HEK293 (cell line): ENCODE data around the gene TMEM167B.

Experiments
- CTCF ChIA-PET: fragments of 350-600 bp; formaldehyde crosslinking; extraction: SDS; loops from one replicate; lab custom pipeline; 2021; ENCODE audit warnings: antibody characterized with exemption; lab: Yijun Ruan, JAX
- POLR2A ChIA-PET: fragments of 300-600 bp; formaldehyde crosslinking; extraction: SDS; loops from one replicate; lab custom pipeline; 2020; ENCODE audit warnings: antibody characterized with exemption, inconsistent platforms; lab: Yijun Ruan, JAX
- H3K27ac ChIP-seq: fragments of 200-500 bp; sonication (Bioruptor generic); 2 replicates; pipeline ENCODE4 v1.5.1; 2014; ENCODE audit warnings: low read depth, low read length, control low read depth, inconsistent platforms; ENCODE audit errors: extremely low read depth
- H3K36me3 ChIP-seq, 2 experiments: fragments of 200-500 bp in 1 of 2; sonication (Bioruptor generic) in 1 of 2; 1 replicate in 1 of 2; 2 replicates in 1 of 2; pipeline ENCODE4 v1.5.1; 2014 to 2017; ENCODE audit warnings: inconsistent platforms in 2 of 2, low read length in 2 of 2; ENCODE audit not compliant: control insufficient read depth in 2 of 2, insufficient read depth in 1 of 2
- H3K4me1 ChIP-seq: fragments of 200-500 bp; sonication (Bioruptor generic); 2 replicates; pipeline ENCODE4 v1.5.1; 2014; ENCODE audit warnings: mild to moderate bottlenecking, low read length, inconsistent platforms; ENCODE audit not compliant: control insufficient read depth, insufficient read depth
- H3K4me3 ChIP-seq: 2 replicates; pipeline ENCODE4 v1.5.1; 2011; ENCODE audit warnings: low read depth, mild to moderate bottlenecking, control low read depth, low read length, moderate library complexity
- H3K9me3 ChIP-seq: fragments of 200-500 bp; sonication (Bioruptor generic); 2 replicates; pipeline ENCODE4 v1.5.1; 2014; ENCODE audit warnings: low read depth, low read length, inconsistent platforms; ENCODE audit not compliant: control insufficient read depth, insufficient read depth
- ELK4 ChIP-seq: IDR thresholded peaks from 2 replicates; pipeline ENCODE4 v1.6.1; 2011; ENCODE audit warnings: mild to moderate bottlenecking, low read depth, low read length, borderline replicate concordance
- GFI1B ChIP-seq: fragments of 450-650 bp; formaldehyde crosslinking; IDR thresholded peaks from 2 replicates; pipeline ENCODE4 v1.5.1; 2016; ENCODE audit warnings: missing biosample characterization, missing genetic modification characterization
- OSR2 ChIP-seq: fragments of 450-650 bp; formaldehyde crosslinking; IDR thresholded peaks from 2 replicates; pipeline ENCODE4 v1.5.1; 2016; ENCODE audit warnings: missing biosample characterization, missing genetic modification characterization
- PATZ1 ChIP-seq: fragments of 450-650 bp; formaldehyde crosslinking; IDR thresholded peaks from 2 replicates; pipeline ENCODE4 v1.5.1; 2016; ENCODE audit warnings: missing biosample characterization, missing genetic modification characterization
- PBX3 ChIP-seq: sonication (generic); formaldehyde crosslinking; IDR thresholded peaks from 2 replicates; pipeline ENCODE4 v1.8.1; 2022; ENCODE audit warnings: mild to moderate bottlenecking, moderate library complexity, missing genetic modification reagents
- PRDM1 ChIP-seq: fragments of 450-650 bp; formaldehyde crosslinking; IDR thresholded peaks from 2 replicates; pipeline ENCODE4; 2016; ENCODE audit warnings: missing biosample characterization, missing genetic modification characterization
- PRDM10 ChIP-seq: fragments of 450-650 bp; formaldehyde crosslinking; IDR thresholded peaks from 2 replicates; pipeline ENCODE4 v1.5.1; 2016; ENCODE audit warnings: missing biosample characterization, missing genetic modification characterization
- ZBTB17 ChIP-seq: fragments of 450-650 bp; formaldehyde crosslinking; IDR thresholded peaks from 2 replicates; pipeline ENCODE4 v1.5.1; 2016; ENCODE audit warnings: missing biosample characterization, missing genetic modification characterization
- ZBTB8A ChIP-seq: fragments of 450-650 bp; formaldehyde crosslinking; IDR thresholded peaks from 2 replicates; pipeline ENCODE4 v1.5.1; 2016; ENCODE audit warnings: missing biosample characterization, missing genetic modification characterization
- ZFP37 ChIP-seq: fragments of 450-650 bp; formaldehyde crosslinking; IDR thresholded peaks from 2 replicates; pipeline ENCODE4 v1.5.1; 2016; ENCODE audit warnings: missing biosample characterization, missing genetic modification characterization
- ZNF2 ChIP-seq: fragments of 450-650 bp; formaldehyde crosslinking; IDR thresholded peaks from 2 replicates; pipeline ENCODE4 v1.5.1; 2016; ENCODE audit warnings: missing biosample characterization, missing genetic modification characterization
- ZNF426 ChIP-seq: fragments of 450-650 bp; formaldehyde crosslinking; IDR thresholded peaks from 2 replicates; pipeline ENCODE4 v1.5.1; 2017; ENCODE audit warnings: missing biosample characterization, missing genetic modification characterization, mild to moderate bottlenecking, inconsistent platforms, moderate library complexity
- ZNF518A ChIP-seq: fragments of 450-650 bp; formaldehyde crosslinking; conservative IDR thresholded peaks from 2 replicates; pipeline ENCODE4 v1.5.1; 2016; ENCODE audit warnings: low read depth, missing biosample characterization, missing genetic modification characterization
- ZNF561 ChIP-seq: fragments of 450-650 bp; IDR thresholded peaks from 2 replicates; pipeline ENCODE4 v1.5.1; 2018; ENCODE audit warnings: missing biosample characterization, missing genetic modification characterization, borderline replicate concordance
- ZNF639 ChIP-seq: fragments of 450-650 bp; formaldehyde crosslinking; IDR thresholded peaks from 2 replicates; pipeline ENCODE4 v1.5.1; 2016; ENCODE audit warnings: missing biosample characterization, missing genetic modification characterization

The TMEM167B gene

GRCh38 chr1:109069294-109069693 lies 21.3 kb upstream of the TMEM167B start:
- H3K27ac ChIP-seq = no peak overlapping the region
- POLR2A ChIA-PET = interaction anchor here (1.3 kb wide), 1 partner anchor 31 kb away, joined by 4 read pairs; no protein-coding TSS in a partner anchor
- TF ChIP-seq ZNF518A (tag by site-specific recombination) = no peak
- TF ChIP-seq, all 188 proteins: peak for 0

GRCh38 chr1:109075531-109076490 lies 14.8 kb upstream of the TMEM167B start, which contains the start of gene TAF13:
Gene TAF13 (minus strand): TSS chr1:109076003. CDS start chr1:109075947, 56 bp downstream.
- POLR2A ChIA-PET = interaction anchor here (0.6 to 1.3 kb wide), 13 partner anchors 12 to 50 kb away, joined by 3 to 32 read pairs (median 4); partner anchors contain the start of genes TMEM167B and WDR47
- H3K4me3 ChIP-seq = peak within 1 kb of the TSS; percentile 97
- peak within 1 kb of the TSS; percentile 80 for H3K27ac ChIP-seq
- no peaks in the 10 kb centered on the region for H3K4me1 ChIP-seq
- H3K9me3 ChIP-seq = no peaks in the 10 kb centered on the region
- CTCF ChIA-PET = interaction anchor here (1.2 to 1.6 kb wide), 2 partner anchors 13 to 25 kb away, joined by 5 to 6 read pairs; no protein-coding TSS in a partner anchor
- H3K36me3 ChIP-seq = peaks cover 0 to 19% of the 10 kb centered on the region in 2 experiments; a peak in 1 of 3 replicates
- TF ChIP-seq ELK4 (peak; percentile 61; the same call in 1 of the 2 replicates), ZNF2 (tag by site-specific recombination) (peak; percentile 84), PATZ1 (tag by site-specific recombination) (no peak; the same call in 1 of the 2 replicates), ZBTB8A (tag by site-specific recombination) (0 out of 2 replicates have a peak, but pooled peaks have one; percentile 25), ZNF561 (tag by site-specific recombination) (peak; percentile 94), PRDM1 (tag by site-specific recombination) (peak; percentile 96), OSR2 (tag by site-specific recombination) (peak; percentile 37; the same call in 1 of the 2 replicates), ZFP37 (tag by site-specific recombination) (peak; percentile 56; the same call in 1 of the 2 replicates), ZNF639 (tag by site-specific recombination) (peak; percentile 31; the same call in 1 of the 2 replicates), PRDM10 (tag by site-specific recombination) (peak; percentile 55; the same call in 1 of the 2 replicates), ZNF426 (tag by site-specific recombination) (no peak), GFI1B (tag by site-specific recombination) (peak; percentile 78; the same call in 1 of the 2 replicates), PBX3 (CRISPR knock-in tag) (peak; percentile 34; the same call in 1 of the 2 replicates), ZBTB17 (peak; percentile 81)

More at GRCh38 chr1:109069294-109069693, 21.3 kb upstream of the TMEM167B start:
- no peak overlapping the region for H3K4me3 ChIP-seq
- no peaks in the 10 kb centered on the region for H3K9me3 ChIP-seq
- peaks cover 18 to 68% of the 10 kb centered on the region in 2 experiments; a peak in 2 of 3 replicates for H3K36me3 ChIP-seq
- H3K4me1 ChIP-seq = no peaks in the 10 kb centered on the region
- CTCF ChIA-PET = no interaction called here
